SH-SY5Y (cell line): ENCODE data around the gene PLCH1.

Experiments
- GATA2 ChIP-seq: IDR thresholded peaks from 2 replicates; pipeline ENCODE4 v1.6.1; 2011; ENCODE audit warnings: mild to moderate bottlenecking, low read depth, low read length
- GATA3 ChIP-seq: IDR thresholded peaks from 2 replicates; pipeline ENCODE4 v1.6.1; 2011; ENCODE audit warnings: low read depth, mild to moderate bottlenecking, low read length, moderate library complexity

DNA sequence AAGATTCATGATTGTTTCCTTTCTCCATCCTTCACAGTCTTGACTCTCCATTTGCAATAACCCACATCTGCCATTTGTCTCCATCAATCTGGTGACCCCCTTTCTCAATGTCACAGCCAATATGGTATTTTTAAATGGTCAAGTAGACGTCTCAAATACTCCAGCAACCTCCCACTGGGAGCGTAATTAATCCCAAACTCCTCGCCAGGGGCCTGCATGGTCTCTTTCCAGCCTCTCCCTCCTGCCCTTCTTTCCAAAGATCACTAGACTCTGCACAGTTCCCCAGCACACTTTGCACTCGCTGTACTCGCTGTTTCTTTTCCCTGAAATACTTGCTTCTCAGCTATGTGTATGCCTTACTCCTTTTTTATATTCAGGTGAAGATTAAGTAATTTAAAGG lies 115.3 kb downstream of the PLCH1 start:
- TF ChIP-seq GATA3 (no peak), GATA2 (no peak)
